Measurements from ENCODE around the gene ABR.

Gene ABR

DNA sequence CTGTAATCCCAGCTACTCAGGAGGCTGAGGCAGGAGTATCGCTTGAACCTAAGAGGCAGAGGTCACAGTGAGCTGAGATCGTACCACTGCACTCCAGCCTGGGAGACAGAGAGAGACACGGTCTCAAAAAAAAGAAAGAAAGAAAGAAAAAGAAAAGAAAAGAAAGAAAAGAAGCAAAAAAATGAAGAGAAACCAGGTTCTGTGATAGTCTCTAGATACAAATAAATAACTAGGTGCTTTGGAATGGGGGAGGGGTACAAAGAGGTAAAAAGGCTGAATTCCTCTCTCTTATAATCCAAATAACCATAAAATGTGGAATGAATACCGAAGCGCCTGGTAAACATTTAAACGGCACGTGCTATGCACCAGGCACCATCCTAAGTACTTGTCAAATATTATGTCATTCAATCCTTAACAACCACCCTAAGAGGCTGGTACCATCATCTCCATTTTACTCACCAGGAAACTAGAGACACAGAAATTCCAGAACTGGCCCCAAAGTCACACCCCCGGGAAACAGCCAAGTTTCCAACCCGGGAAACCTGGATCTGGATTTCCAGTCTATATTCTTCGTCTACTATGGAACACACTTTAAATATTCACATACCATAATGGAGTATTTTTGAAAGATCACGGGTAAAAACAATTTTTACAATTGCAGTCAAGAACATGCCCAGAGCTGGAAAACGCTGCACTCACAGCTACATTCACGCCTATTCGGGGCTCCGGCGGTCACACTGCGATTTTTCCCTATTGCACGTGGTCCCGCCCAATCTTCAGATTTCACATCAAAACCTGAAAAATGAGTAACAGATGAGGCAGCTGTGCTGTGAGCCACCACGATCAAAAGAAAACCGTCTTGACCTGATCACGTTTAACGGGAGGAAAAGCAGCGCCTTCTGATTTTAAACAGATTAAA is 210.7 kb downstream of the ABR start:
- H3K27me3 ChIP-seq (replicated peaks): peaks cover 4% of the 10 kb centered on the region
- no peaks in the 10 kb centered on the region for H3K36me3 ChIP-seq (replicated peaks)
- TF ChIP-seq, protein P1, sequence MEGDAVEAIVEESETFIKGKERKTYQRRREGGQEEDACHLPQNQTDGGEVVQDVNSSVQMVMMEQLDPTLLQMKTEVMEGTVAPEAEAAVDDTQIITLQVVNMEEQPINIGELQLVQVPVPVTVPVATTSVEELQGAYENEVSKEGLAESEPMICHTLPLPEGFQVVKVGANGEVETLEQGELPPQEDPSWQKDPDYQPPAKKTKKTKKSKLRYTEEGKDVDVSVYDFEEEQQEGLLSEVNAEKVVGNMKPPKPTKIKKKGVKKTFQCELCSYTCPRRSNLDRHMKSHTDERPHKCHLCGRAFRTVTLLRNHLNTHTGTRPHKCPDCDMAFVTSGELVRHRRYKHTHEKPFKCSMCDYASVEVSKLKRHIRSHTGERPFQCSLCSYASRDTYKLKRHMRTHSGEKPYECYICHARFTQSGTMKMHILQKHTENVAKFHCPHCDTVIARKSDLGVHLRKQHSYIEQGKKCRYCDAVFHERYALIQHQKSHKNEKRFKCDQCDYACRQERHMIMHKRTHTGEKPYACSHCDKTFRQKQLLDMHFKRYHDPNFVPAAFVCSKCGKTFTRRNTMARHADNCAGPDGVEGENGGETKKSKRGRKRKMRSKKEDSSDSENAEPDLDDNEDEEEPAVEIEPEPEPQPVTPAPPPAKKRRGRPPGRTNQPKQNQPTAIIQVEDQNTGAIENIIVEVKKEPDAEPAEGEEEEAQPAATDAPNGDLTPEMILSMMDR (IDR thresholded peaks at IDR 0.05; ENCODE audit: low read depth, low read length, missing control alignments): no peak
- no peak for DNase-seq
- in situ Hi-C loops (cut with HindIII; ENCODE audit: low pct_ligation_motif_present, low sequenced_read_pairs): no loop called here
- no peak overlapping the region for H3K4me3 ChIP-seq (ENCODE audit: low read depth, low read length)
- no peak overlapping the region for H3K27ac ChIP-seq

DNA sequence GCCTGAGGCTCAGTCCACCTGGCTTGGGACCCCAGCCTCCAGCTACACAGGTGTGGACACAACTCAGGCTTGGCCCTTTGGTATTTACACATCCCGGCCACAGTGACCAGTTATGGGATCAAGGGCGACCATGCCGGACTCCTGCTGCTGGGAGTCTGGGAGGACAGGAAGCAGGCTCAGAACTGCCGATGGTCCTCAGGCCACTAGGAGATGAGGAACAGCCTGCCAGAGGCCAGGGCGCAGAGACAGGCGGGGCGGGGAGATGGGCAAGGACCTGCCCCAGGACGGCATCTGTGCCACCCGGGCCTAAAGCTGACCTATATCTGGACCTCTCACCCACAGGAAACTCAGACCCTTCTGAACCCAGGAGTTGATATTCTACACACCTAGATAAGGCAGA is 212.7 kb downstream of the ABR start:
- DNase-seq: no peak
- TF ChIP-seq, protein P1 (IDR thresholded peaks at IDR 0.05; ENCODE audit: low read depth, low read length, missing control alignments): no peak
- Histone ChIP-seq H3K27me3 (replicated peaks) (peaks cover 4% of the 10 kb centered on the region), H3K4me3 (ENCODE audit: low read depth, low read length) (no peak overlapping the region), H3K27ac (no peak overlapping the region), H3K36me3 (replicated peaks) (no peaks in the 10 kb centered on the region)
- in situ Hi-C loops (cut with HindIII; ENCODE audit: low pct_ligation_motif_present, low sequenced_read_pairs): no loop called here

DNA sequence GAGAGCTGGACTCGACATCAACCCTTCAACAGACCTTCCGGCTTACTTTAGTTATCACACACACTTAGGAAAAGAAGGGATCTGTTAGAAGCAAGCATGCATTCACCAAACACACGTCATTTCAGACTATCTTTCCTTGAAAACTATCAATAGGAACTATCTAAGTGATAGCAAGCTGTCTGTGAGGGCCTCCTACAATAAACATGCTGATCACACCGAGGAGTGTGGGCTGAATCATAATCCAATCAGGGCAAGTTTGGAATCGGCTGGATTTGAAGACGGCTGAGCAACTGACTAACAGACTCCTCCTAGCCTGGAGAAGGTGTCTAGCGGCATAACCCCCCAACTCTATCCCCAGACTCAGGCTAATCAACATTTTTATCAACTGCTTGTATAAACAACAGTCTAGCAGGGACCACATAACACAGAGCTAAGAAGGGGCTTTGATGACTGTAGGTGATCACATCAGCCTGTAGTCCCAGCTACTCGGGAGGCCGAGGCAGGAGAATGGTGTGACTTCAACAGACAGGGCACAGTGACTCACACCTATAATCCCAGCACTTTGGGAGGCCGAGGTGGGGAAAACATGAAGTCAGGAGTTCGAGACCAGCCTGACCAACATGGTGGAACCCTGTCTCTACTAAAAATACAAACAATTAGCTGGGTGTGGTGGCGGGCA is 214.3 kb downstream of the ABR start:
- in situ Hi-C loops (cut with HindIII; ENCODE audit: low pct_ligation_motif_present, low sequenced_read_pairs): no loop called here
- Histone ChIP-seq H3K36me3 (replicated peaks) (no peaks in the 10 kb centered on the region), H3K4me3 (ENCODE audit: low read depth, low read length) (no peak overlapping the region), H3K27me3 (replicated peaks) (peaks cover 4% of the 10 kb centered on the region), H3K27ac (no peak overlapping the region)
- TF ChIP-seq, protein P1 (IDR thresholded peaks at IDR 0.05; ENCODE audit: low read depth, low read length, missing control alignments): no peak
- no peak for DNase-seq

DNA sequence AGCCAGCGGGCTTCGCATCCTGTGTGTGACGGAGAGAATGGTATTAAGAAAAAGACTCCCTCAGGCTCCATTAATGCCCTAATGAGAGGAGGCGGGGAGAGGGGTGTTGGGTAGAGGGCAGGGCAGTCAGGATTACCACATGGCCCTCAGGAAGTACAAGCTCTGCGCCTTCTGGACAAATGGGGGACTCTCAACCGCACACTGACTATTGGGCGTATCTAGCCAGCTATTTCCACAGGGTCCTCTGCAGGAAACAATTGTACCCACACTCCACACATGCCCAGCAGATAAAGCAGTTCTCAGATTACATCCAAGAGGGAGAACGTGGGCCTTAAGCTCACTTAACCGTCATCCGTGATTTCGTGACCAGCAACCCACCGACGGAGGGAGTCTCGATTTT is 214.9 kb downstream of the ABR start:
- in situ Hi-C loops (cut with HindIII; ENCODE audit: low pct_ligation_motif_present, low sequenced_read_pairs): no loop called here
- DNase-seq: no peak
- Histone ChIP-seq H3K27ac (no peak overlapping the region), H3K27me3 (replicated peaks) (peaks cover 3% of the 10 kb centered on the region), H3K4me3 (ENCODE audit: low read depth, low read length) (no peak overlapping the region), H3K36me3 (replicated peaks) (no peaks in the 10 kb centered on the region)
- TF ChIP-seq, protein P1 (IDR thresholded peaks at IDR 0.05; ENCODE audit: low read depth, low read length, missing control alignments): no peak

DNA sequence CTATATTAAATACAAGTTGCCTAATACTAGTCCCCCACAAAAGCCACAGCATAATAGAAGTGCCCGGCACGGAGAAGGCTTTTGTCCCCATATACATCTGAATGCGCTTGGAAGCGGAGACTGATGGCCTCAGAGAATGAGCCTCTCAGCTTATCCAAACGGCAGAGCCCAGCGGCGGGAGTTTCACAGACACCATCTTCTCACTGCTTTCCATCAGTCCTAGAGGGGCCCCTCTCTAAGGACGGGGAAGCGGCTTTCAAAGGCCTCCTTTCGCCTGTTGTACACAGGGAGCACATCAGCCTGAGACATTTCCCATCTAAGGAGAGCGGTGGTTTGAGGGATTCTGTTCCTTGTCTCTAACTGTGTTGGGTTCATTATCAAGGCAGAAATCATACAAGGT is 217.1 kb downstream of the ABR start:
- no peak overlapping the region for H3K4me3 ChIP-seq (ENCODE audit: low read depth, low read length)
- in situ Hi-C loops (cut with HindIII; ENCODE audit: low pct_ligation_motif_present, low sequenced_read_pairs): no loop called here
- DNase-seq: no peak
- H3K27ac ChIP-seq: no peak overlapping the region
- H3K36me3 ChIP-seq (replicated peaks): no peaks in the 10 kb centered on the region
- TF ChIP-seq, protein P1 (IDR thresholded peaks at IDR 0.05; ENCODE audit: low read depth, low read length, missing control alignments): no peak
- no peaks in the 10 kb centered on the region for H3K27me3 ChIP-seq (replicated peaks)

Measured in brain microvascular endothelial cell (primary cell).